DMS53 treated with DMSO at 0.1 percent for 48 hours (cell line): ENCODE data around the gene NRG3.
A peak's percentile ranks its signal among the peaks of the same experiment; 100 is the strongest.

ENCODE experiments used
- DNase-seq: peaks from one replicate; lab custom pipeline; 2025; ENCODE audit not compliant: unreplicated experiment; lab: John Stamatoyannopoulos, UW

Gene NRG3

GRCh38 chr10:82757901-82758300 lies 882.9 kb downstream of the NRG3 start:
- DNase-seq = no peak

DNA sequence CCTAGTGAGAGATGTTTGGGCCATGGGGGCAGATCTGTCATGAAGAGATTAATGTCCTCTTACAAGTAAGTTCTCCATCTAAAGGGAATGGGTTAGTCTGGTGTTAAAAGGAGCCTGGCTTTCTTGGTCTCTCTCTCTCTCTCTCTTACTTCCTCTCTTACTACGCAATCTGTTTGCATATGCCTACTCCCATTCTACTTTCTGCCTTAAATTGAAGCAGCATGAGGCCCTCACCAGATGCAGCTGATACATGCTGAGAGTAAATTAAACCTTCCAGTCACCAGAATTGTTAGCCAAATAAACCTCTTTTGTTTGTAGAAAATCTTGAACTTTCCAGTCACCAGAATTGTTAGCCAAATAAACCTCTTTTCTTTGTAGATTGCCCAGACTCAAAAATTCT lies 884.1 kb downstream of the NRG3 start:
- no peak for DNase-seq

DNA sequence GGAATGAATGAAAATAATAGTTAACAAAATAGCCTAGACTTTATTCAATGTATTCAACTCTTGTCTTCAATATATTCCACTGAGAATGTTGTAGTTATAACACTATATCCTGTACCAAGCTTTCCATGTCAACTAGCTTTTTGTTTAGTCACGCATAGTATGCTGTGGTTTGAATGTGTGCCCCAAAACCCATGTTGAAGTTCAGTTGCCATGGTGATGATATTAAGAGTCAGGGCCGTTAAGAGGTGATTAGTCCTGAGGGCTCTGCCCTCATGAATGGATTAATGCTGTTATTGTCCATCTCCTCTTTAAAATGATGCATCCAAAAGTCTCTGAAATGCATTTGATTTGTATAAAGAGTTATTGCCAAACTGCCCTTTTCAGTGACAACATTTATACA lies 887.6 kb downstream of the NRG3 start:
- DNase-seq = no peak

- no peak for DNase-seq
Observed at GRCh38 chr10:82768040-82768439, 893.0 kb downstream of the NRG3 start.

DNA sequence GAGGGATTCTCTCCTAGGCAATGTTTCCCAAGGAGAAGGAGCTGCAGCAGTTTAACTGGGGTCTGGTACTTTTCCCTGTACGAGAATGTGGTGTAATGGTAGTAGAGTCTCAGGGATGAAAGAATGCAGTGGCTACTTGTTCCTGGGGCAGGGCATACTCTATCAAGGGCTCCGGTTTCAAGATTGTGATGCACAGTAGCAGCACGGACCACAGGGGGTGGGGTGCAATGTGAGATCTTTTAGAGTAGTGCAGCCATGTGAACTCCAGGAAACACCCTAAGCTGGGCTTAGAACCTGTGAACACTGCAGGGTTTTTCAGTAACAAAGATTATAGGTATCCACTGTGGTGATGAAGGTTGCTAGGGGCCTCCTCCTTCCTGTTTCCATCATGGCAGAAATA lies 903.9 kb downstream of the NRG3 start:
- no peak for DNase-seq

- DNase-seq = peak; percentile 22
Observed at GRCh38 chr10:82796510-82796909, 921.5 kb downstream of the NRG3 start.

DNA sequence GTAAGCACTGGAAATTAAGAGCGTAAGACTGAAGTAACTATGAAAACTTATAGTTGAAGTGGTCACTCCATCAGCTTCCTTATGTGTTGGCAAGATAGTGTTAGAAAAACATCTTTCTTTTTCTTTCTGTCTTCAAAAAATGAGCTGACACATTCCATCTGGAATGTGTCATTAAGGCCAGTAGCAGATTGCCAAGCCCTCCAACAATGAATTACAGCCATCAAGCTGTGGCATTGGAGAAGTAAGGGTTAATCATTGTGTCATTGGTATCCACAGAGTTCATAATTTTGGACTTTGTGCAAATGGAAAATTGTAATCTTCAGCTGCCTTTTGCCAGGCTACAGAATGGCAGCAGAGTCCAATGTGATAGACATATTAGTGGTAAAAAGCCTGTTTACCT lies 926.3 kb downstream of the NRG3 start:
- no peak for DNase-seq

- peak; percentile 45 for DNase-seq
Observed at GRCh38 chr10:82811621-82812020, 936.6 kb downstream of the NRG3 start.

DNA sequence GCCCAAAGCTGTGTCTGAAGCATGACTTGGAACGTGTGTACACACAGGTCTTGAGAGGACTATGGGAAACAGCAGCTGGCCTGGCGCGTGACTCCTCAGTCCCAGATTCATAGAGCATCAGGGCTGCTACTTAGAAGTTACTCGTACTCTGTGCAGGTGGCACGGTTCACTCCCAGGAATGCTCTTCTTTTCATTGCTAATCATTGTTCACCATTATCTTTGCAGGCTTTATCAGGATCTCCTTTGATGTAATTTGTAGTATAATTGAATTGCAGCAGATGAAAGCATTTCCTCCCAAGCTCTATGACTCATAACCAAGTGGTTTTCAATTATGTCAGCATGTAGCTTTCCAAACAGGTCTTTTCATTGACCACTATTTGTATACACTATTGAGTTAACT lies 938.9 kb downstream of the NRG3 start:
- peak; percentile 98 for DNase-seq

GRCh38 chr10:82814635-82815034 lies 939.6 kb downstream of the NRG3 start:
- DNase-seq = peak; percentile 77

- DNase-seq = peak; percentile 92
Observed at GRCh38 chr10:82815680-82816079, 940.7 kb downstream of the NRG3 start.

- DNase-seq = no peak
Observed at GRCh38 chr10:82817676-82818422, 942.9 kb downstream of the NRG3 start.

GRCh38 chr10:82821043-82821442 lies 946.0 kb downstream of the NRG3 start:
- no peak for DNase-seq

GRCh38 chr10:82826132-82826531 lies 951.1 kb downstream of the NRG3 start:
- no peak for DNase-seq

GRCh38 chr10:82827901-82828300 lies 952.9 kb downstream of the NRG3 start:
- no peak for DNase-seq

DNA sequence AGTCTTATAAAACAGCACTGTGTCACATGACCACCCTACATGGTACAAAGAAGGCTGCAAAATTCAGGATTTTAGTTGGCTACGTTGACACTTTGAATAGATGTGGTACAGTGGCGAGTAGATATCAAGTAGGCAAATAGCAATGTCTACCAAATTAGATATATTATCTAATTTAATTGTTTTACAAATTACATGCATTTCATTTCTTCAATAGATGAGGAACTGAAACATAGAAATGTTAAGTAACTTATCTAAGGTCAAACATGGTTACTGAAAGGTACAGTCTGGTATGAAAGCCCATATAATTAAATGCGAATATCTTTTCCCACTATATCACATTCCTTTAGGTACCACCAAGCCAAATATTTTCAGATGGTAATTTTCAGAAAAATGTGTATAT lies 972.2 kb downstream of the NRG3 start:
- no peak for DNase-seq

- DNase-seq = no peak
Observed at GRCh38 chr10:82850191-82850590, 975.2 kb downstream of the NRG3 start.

DNA sequence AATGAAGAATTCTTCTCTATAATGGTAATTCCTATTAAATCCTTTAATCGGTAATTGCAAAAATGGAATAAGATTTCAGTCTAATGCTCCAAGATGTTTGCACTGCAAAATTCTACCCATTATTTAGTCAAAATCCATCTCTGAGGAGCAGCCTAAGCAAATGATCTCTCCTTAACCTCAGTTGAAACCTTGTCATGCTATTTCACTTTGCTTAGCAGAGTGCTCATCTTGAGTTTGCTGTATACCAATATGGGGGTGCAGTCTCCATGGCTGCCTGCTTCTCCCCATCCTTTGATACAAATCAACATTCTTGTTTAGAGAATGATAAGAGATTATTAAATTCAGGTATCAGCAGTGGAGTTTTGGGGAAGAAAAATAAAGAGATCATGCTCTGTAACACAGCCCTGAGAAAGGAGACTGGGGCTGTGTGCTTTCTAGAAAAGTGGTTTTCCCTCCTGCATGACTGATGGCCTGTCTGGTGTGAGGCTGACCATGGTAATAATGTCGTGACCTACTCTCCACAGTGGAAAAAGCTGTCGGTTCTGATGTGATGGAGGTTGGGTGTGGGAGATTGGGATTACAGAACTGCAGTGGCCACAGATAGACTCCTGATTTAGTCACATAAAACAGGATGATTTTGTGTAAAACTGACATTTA lies 982.1 kb downstream of the NRG3 start:
- no peak for DNase-seq

- no peak for DNase-seq
Observed at GRCh38 chr10:82861889-82862288, 986.9 kb downstream of the NRG3 start.

GRCh38 chr10:82865366-82865765 lies 990.4 kb downstream of the NRG3 start:
- no peak for DNase-seq

GRCh38 chr10:82866424-82867020 lies 991.5 kb downstream of the NRG3 start:
- no peak for DNase-seq

DNA sequence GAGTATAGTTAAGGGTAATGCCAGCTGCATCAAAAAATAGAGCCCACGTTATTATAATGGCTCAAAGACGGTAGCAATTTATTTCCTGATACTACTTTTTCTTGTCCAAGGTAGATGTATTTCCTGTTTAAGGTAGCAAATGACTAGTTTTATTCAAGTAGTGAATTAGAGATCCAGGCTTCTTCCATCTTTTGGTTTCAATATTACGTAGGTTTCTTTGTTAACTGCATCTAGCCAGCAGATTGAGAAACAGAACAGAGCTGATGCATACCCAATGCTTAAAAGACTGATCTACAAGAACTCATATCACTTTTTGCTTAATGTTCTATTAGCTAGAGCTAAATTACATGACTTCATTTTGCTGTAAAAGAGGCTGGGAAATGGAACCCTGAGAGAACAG lies 992.1 kb downstream of the NRG3 start:
- DNase-seq = no peak
